PC-9 (cell line): ENCODE measurements around the gene KIAA1671. TPM values are rescaled to one million over a fixed set of nuclear protein-coding genes. Genes with fewer than 3 reads are reported as not detected.

Experiments used
- BruUV-seq: library from RNA; stranded (reverse); fragments of 400-500 nt; replicated peaks from 2 replicates; lab custom pipeline; 2021; lab: Mats Ljungman, UMichigan
- CTCF ChIA-PET: fragments of 300-600 bp; sonication (Branson Sonifier 250); formaldehyde crosslinking; loops from one replicate; lab custom pipeline; 2022; ENCODE audit warnings: antibody characterized with exemption; lab: Charles Lee
- POLR2A ChIA-PET: fragments of 300-600 bp; sonication (Branson Sonifier 250); formaldehyde crosslinking; loops from one replicate; lab custom pipeline; 2022; ENCODE audit warnings: antibody characterized with exemption; ENCODE audit not compliant: unreplicated experiment; lab: Charles Lee
- DNase-seq, 2 experiments: peaks; one replicate each; pipeline versions ENCODE4 v3.0.0 to v3.0.0-alpha.2; 2015 to 2022; ENCODE audit warnings: mixed read lengths in 1 of 2
- H2AFZ ChIP-seq: fragments of 200-600 bp; sonication (generic); 2 replicates; pipeline ENCODE4 v1.8.1; 2017; ENCODE audit warnings: antibody characterized with exemption
- H3F3A ChIP-seq: fragments of 200-600 bp; sonication (generic); 2 replicates; pipeline ENCODE4 v1.8.1; 2017; ENCODE audit warnings: antibody characterized with exemption, mild to moderate bottlenecking, low read depth; ENCODE audit not compliant: insufficient read depth
- H3K27ac ChIP-seq: fragments of 200-600 bp; sonication (generic); 2 replicates; pipeline ENCODE4 v1.6.1; 2016; ENCODE audit warnings: mixed run types
- H3K27me3 ChIP-seq: fragments of 200-600 bp; sonication (generic); 2 replicates; pipeline ENCODE4 v1.6.1; 2016; ENCODE audit warnings: low read depth, mixed run types; ENCODE audit not compliant: insufficient read depth
- H3K36me3 ChIP-seq: fragments of 200-600 bp; sonication (generic); 2 replicates; pipeline ENCODE4 v1.6.1; 2016; ENCODE audit warnings: low read depth, mixed run types
- H3K4me1 ChIP-seq: fragments of 200-600 bp; sonication (generic); replicated peaks from 2 replicates; pipeline ENCODE4 v1.6.1; 2016; ENCODE audit warnings: mixed run types; ENCODE audit not compliant: insufficient read depth
- H3K4me2 ChIP-seq: fragments of 200-600 bp; sonication (generic); 2 replicates; pipeline ENCODE4 v1.6.1; 2017; ENCODE audit warnings: mixed run types
- H3K4me3 ChIP-seq: fragments of 200-600 bp; sonication (generic); 2 replicates; pipeline ENCODE4 v1.6.1; 2016; ENCODE audit warnings: mixed run types
- H3K79me2 ChIP-seq: fragments of 200-600 bp; sonication (generic); 2 replicates; pipeline ENCODE4 v1.6.1; 2017; ENCODE audit warnings: low read depth, mixed run types
- H3K9me2 ChIP-seq: fragments of 200-600 bp; sonication (generic); 2 replicates; pipeline ENCODE4 v1.8.1; 2017; ENCODE audit warnings: mild to moderate bottlenecking; ENCODE audit not compliant: insufficient read depth
- H3K9me3 ChIP-seq: fragments of 200-600 bp; sonication (generic); 2 replicates; pipeline ENCODE4 v1.8.1; 2016; ENCODE audit warnings: low read depth; ENCODE audit not compliant: insufficient read depth
- H4K20me1 ChIP-seq: fragments of 200-600 bp; sonication (generic); 2 replicates; pipeline ENCODE4 v1.8.1; 2017; ENCODE audit not compliant: insufficient read depth
- EZH2 ChIP-seq: fragments of 200-600 bp; sonication (generic); IDR thresholded peaks from 2 replicates; pipeline ENCODE4 v1.8.0; 2017; ENCODE audit warnings: antibody characterized with exemption, low read depth
- intact Hi-C: fragments of 100-400 bp; cut with micrococcal nuclease; formaldehyde crosslinking; loops from one replicate; pipeline ENCODE4 v1.10.0; 2022; ENCODE audit not compliant: unreplicated experiment
- total RNA-seq: library from RNA; stranded (reverse); gene quantifications from 2 replicates; pipeline ENCODE4 v1.2.3, GENCODE V29; 2021
- TF ChIP-seq, protein P1 (sequence below): fragments of 200-600 bp; sonication (generic); conservative IDR thresholded peaks from 2 replicates; pipeline ENCODE4 v1.6.1; 2017; ENCODE audit warnings: mixed run types, antibody characterized with exemption, mild to moderate bottlenecking, moderate library complexity

The KIAA1671 gene
- total RNA-seq, 1 experiment from 2014 or later: 44.3 TPM

DNA sequence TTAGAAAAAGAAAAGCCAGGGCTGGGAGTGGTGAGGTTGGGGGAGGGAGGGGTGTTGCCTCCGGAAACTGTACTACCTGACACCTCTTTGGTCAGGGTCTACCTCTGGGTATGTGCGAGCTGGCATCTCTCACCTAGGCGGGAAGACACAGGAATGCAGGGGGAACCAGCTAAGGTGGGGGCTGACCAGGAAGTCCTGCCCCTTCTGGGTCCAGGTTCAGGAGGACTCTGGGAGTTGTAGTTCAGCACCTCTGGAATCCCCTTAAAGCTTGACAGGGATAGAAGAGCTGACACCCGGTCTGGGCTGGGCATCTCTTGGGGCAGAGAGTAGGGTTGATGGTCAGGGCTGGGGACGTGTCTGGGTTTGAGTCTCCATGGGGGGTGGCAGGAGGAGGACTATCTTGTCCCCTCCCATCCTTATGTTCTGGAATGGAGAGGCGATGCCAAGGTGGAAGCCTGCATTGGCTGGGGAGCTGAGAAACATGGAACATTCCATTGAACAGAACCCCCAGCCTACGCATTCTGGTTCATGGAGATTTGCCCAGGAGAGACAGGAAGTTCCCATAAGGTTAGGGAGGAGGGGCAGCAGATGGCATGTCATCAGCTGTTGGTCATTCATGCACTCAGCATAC, 2.1 kb upstream of the KIAA1671 start:
- Histone ChIP-seq H3K79me2 (peaks cover 25% of the 10 kb centered on the region), H3K9me2 (no peaks in the 10 kb centered on the region), H3K27ac (no peak overlapping the region), H3K4me3 (no peak overlapping the region), H3K9me3 (no peaks in the 10 kb centered on the region), H3K27me3 (no peaks in the 10 kb centered on the region), H3K36me3 (no peaks in the 10 kb centered on the region), H3K4me2 (no peak overlapping the region; the same call in 1 of the 2 replicates), H4K20me1 (no peaks in the 10 kb centered on the region), H3K4me1 (peaks cover 21% of the 10 kb centered on the region), H2AFZ (no peak overlapping the region), H3F3A (peaks cover 11% of the 10 kb centered on the region; the same call in 1 of the 2 replicates)
- ChIA-PET POLR2A (no interaction called here), CTCF (no interaction called here)
- no TSS peak for BruUV-seq
- intact Hi-C loops: no loop called here
- DNase-seq: no peak
- TF ChIP-seq EZH2: no peak
- TF ChIP-seq, protein P1, sequence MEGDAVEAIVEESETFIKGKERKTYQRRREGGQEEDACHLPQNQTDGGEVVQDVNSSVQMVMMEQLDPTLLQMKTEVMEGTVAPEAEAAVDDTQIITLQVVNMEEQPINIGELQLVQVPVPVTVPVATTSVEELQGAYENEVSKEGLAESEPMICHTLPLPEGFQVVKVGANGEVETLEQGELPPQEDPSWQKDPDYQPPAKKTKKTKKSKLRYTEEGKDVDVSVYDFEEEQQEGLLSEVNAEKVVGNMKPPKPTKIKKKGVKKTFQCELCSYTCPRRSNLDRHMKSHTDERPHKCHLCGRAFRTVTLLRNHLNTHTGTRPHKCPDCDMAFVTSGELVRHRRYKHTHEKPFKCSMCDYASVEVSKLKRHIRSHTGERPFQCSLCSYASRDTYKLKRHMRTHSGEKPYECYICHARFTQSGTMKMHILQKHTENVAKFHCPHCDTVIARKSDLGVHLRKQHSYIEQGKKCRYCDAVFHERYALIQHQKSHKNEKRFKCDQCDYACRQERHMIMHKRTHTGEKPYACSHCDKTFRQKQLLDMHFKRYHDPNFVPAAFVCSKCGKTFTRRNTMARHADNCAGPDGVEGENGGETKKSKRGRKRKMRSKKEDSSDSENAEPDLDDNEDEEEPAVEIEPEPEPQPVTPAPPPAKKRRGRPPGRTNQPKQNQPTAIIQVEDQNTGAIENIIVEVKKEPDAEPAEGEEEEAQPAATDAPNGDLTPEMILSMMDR: no peak

GRCh38 chr22:24952837-24953383, 394 bp downstream of the KIAA1671 start:
- ChIA-PET POLR2A (interaction anchor here (0.7 kb wide), 1 partner anchor 61 kb away, joined by 7 read pairs; no protein-coding TSS in a partner anchor), CTCF (no interaction called here)

GRCh38 chr22:24953384-24954113, 1.0 kb downstream of the KIAA1671 start:
- Histone ChIP-seq H4K20me1 (no peaks in the 10 kb centered on the region), H3K4me1 (peaks cover 21% of the 10 kb centered on the region), H3K27me3 (no peaks in the 10 kb centered on the region), H3K36me3 (no peaks in the 10 kb centered on the region), H3K27ac (peak overlapping the region; percentile 87), H3K9me3 (no peaks in the 10 kb centered on the region), H2AFZ (peak overlapping the region; percentile 89), H3F3A (peaks cover 17% of the 10 kb centered on the region; the same call in 1 of the 2 replicates), H3K79me2 (peaks cover 51% of the 10 kb centered on the region), H3K4me2 (peak overlapping the region; percentile 80), H3K4me3 (peak overlapping the region; percentile 91), H3K9me2 (no peaks in the 10 kb centered on the region)
- TF ChIP-seq EZH2: no peak
- intact Hi-C loops: loop anchor here (2.0 kb wide), 1 partner anchor 95 kb away; no protein-coding TSS in a partner anchor
- POLR2A ChIA-PET: interaction anchor here (0.7 kb wide), 1 partner anchor 60 kb away, joined by 7 read pairs; no protein-coding TSS in a partner anchor
- BruUV-seq: no TSS peak
- DNase-seq: no peak
- CTCF ChIA-PET: no interaction called here

More at GRCh38 chr22:24952837-24953383, 394 bp downstream of the KIAA1671 start:
- Histone ChIP-seq H3K79me2 (peaks cover 48% of the 10 kb centered on the region), H3K9me2 (no peaks in the 10 kb centered on the region), H3K27me3 (no peaks in the 10 kb centered on the region), H3K4me2 (peak overlapping the region; percentile 80), H2AFZ (peak overlapping the region; percentile 89), H3K4me3 (peak overlapping the region; percentile 91), H3K9me3 (no peaks in the 10 kb centered on the region), H3K27ac (peak overlapping the region; percentile 87), H3K36me3 (no peaks in the 10 kb centered on the region), H3K4me1 (peaks cover 16% of the 10 kb centered on the region), H3F3A (peaks cover 11% of the 10 kb centered on the region; the same call in 1 of the 2 replicates), H4K20me1 (no peaks in the 10 kb centered on the region)
- no TSS peak for BruUV-seq
- intact Hi-C loops: loop anchor here (1.0 to 2.0 kb wide), 3 partner anchors 41 to 96 kb away; no protein-coding TSS in a partner anchor
- peak; percentile 60 to 74 for DNase-seq
- TF ChIP-seq, protein P1: no peak
- TF ChIP-seq EZH2: no peak
